ENCODE measurements around the gene PARD3.

Gene PARD3

DNA sequence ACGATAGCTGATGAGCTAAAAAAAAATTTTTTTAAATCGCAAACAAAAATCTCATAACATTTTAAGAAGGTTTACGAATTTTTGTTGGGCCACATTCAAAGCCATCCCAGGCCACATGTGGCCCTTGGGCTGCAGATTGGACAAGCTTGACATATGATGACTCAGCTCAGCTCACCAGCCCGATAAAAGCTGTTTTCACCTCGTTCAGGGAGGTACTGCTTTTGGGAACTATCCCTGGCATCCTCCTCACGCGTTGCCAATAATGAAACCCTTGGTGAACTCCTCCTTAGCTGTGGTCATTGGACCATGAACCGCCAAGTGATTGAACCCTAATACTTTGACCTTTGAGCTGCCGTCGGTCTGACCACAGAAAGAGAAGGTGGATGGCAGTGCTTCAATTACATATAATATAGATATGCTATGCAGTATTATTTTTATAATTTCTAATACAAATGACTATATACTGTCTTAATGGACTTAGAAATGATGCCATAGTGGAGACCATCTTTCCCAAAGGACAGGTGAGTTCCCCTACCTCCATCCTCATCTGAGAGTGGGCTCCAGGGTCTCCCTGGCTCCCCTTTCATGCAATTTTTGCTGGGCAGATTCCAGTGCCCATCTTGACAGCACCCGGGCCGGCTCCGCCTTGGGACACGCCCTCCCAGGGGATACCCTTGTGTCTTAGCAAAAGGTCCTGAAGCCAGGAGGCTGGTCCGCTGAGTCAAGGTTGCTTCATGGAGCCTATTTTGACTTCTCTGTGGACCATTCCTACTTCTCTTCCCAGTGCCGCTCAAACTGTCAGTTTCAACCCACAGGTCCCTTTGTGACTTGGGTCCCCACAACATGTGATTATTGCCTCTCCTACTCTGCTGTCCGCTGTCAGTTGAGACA is 707.2 kb downstream of the PARD3 start:
- no peak for DNase-seq

GRCh38 chr10:34106356-34106885 is 708.7 kb downstream of the PARD3 start:
- no peak for DNase-seq

DNA sequence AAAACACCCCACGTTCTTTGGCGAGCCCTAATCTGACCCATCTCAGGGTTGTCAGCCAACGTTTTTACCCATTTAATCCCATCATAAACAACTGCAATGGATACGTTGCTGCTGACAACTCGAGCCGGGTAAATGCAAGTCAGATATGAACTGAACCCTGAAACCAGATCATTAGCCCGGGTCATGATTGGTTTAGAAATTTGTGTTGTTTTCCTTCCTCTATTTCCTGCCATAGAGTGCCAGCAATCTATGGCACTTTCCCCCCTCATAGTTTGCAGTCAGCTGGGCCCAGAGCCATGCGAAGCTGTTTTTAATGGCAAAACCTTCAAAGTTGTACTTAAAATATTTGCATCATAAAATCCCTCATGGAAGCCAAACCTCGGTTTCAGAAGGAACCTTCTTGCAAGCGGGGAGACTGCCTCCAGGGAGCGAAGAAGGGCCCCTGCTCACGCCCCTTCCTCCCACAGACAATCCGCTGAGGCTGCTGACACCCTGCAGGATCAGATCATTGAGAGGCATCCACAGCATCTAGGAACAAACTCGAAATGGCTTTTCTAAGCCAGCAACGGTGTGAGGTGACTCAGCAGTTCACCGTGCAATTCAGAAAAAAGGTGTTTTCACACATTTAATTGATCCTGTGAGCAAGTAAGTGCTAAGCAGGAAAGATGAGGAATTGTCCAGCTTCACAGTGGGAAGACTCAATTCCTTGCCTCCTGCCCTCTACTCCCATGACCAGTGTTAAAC is 710.1 kb downstream of the PARD3 start:
- no peak for DNase-seq

- DNase-seq, result no peak
These were observed 712.1 kb downstream of the PARD3 start for GRCh38 chr10:34102893-34103506.

GRCh38 chr10:34102237-34102673 is 712.8 kb downstream of the PARD3 start:
- DNase-seq, result no peak

GRCh38 chr10:34101001-34101400 is 714.1 kb downstream of the PARD3 start:
- no peak for DNase-seq

GRCh38 chr10:34098821-34099567 is 716.1 kb downstream of the PARD3 start:
- DNase-seq, result no peak

- DNase-seq, result no peak
These were observed 717.4 kb downstream of the PARD3 start for GRCh38 chr10:34097682-34098081.

GRCh38 chr10:34094961-34095360 is 720.1 kb downstream of the PARD3 start:
- no peak for DNase-seq

GRCh38 chr10:34094146-34094696 is 720.9 kb downstream of the PARD3 start:
- DNase-seq, result no peak

- no peak for DNase-seq
These were observed 722.2 kb downstream of the PARD3 start for GRCh38 chr10:34092891-34093290.

GRCh38 chr10:34091635-34092195 is 723.4 kb downstream of the PARD3 start:
- no peak for DNase-seq

DNA sequence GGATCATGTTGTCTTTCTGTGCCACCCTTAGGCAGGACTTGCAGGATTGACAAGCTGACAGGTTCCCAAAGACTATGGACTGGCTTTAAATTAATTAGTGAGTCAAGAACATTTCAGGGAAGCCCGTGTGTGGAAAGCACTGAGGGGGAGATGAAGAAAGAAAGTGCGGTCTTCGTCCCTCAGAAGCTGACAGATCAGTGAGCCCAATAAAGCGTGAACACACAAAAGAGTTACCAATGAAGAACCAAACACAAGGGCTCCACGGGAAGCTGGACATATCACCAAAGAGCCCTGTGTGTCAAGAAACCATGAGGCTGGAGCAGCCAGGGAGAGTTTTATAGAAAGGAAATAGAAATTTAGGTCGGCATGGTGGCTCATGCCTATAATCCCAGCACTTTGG is 725.8 kb downstream of the PARD3 start:
- DNase-seq, result no peak

DNA sequence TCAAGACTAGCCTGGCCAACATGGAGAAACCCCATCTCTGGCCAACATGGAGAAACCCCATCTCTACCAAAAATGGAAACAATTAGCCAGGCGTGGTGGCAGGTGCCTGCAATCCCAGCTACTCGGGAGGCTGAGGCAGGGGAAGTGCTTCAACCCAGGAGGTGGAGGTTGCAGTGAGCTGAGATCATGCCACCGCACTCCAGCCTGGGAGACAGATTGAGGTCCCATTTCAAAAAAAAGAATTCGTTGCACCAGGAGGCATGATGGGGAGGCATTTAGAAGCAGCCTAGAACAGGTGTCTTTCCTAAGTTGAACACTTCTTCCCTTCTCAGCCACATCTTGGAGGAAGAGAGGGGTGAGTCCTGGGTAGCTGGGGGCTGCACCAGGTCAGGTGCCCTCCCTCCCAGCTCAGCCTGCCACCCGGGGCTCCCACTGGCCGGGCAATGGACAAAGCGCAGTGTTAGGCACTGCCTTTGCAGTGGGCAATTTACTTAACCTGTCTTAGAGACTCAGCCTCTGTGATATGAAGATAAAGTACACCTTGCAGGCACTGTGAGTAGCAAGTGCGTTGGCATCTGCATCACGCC is 726.8 kb downstream of the PARD3 start:
- DNase-seq, result no peak

GRCh38 chr10:34087095-34087418 is 728.0 kb downstream of the PARD3 start:
- no peak for DNase-seq

- DNase-seq, result no peak
These were observed 731.5 kb downstream of the PARD3 start for GRCh38 chr10:34083567-34083966.

- DNase-seq, result no peak
These were observed 733.1 kb downstream of the PARD3 start for GRCh38 chr10:34081948-34082347.

- no peak for DNase-seq
These were observed 733.8 kb downstream of the PARD3 start for GRCh38 chr10:34081347-34081743.

DNA sequence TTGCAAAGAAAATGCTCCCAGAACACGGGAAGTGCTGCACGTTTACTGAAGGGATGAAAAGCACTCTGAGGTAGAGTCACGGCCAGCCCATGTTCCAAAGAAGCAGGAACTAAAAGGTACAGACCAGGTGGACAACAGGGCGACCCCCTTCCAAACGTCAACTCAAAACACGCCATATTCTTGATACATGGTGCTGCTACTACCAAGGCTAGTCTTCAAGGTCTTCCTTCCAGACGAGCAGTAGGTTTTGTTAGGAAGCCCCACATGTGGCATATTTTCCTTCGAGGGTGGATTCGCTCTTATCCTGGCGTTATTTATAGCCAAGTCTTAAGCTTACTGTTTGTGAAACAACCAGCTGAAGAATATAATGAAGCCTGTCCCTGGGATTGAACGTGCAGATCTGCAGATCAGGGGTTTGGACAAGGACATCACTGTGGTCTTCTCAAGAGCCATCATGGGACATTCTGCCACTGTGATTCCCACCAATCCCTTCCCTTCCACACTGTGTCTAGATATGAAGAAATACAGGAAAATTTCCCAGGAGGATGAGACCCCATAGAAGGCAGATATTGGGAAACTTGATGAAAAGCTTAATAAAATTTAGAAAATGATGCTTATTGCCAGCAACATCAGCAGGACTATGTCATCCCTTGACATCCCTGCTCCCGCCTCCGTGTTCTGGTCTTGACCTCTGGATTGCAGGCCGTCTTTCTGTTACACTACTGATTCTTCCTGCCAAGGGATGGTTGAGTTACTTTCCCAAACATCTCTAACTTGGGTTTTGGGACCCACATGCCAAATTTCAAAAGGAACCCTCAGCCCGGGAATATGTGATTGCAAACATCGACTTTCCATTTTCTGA is 734.4 kb downstream of the PARD3 start:
- DNase-seq, result no peak

GRCh38 chr10:34079702-34080484 is 735.2 kb downstream of the PARD3 start:
- no peak for DNase-seq
